Natural killer cell (primary cell): ENCODE measurements around the gene CEP57. TPM values are rescaled to one million over a fixed set of nuclear protein-coding genes. Genes with fewer than 3 reads are reported as not detected.

Source experiments
- ATAC-seq, 3 donors: fragments of 150-1000 bp in 2 of 3; fragments of 200-7000 bp in 1 of 3; cut with Tn5 transposase; 1 replicate in 1 of 3; 2 replicates in 2 of 3; pipeline ENCODE4 v1.10.0; 2021; ENCODE audit warnings: mild to moderate bottlenecking in 2 of 3, moderate library complexity in 2 of 3
- DNase-seq, 2 donors: peaks; one replicate each; pipeline versions ENCODE4 v3.0.0 to v3.0.0-alpha.2; 2013 to 2021; ENCODE audit warnings: mixed read lengths in 1 of 2
- H3K27ac ChIP-seq: one replicate; pipeline ENCODE4 v1.5.1; 2013; ENCODE audit warnings: mild to moderate bottlenecking, low read length
- H3K27me3 ChIP-seq: one replicate; pipeline ENCODE4 v1.6.1; 2013; ENCODE audit warnings: low read length; ENCODE audit not compliant: control insufficient read depth, insufficient read depth
- H3K36me3 ChIP-seq: one replicate; pipeline ENCODE4 v1.6.1; 2013; ENCODE audit warnings: low read length; ENCODE audit not compliant: control insufficient read depth, insufficient read depth
- H3K4me1 ChIP-seq: one replicate; pipeline ENCODE4 v1.6.1; 2013; ENCODE audit warnings: low read length; ENCODE audit not compliant: control insufficient read depth, insufficient read depth
- H3K4me3 ChIP-seq: one replicate; pipeline ENCODE4 v1.5.1; 2013; ENCODE audit warnings: low read length
- H3K9me3 ChIP-seq: one replicate; pipeline ENCODE4 v1.6.1; 2013; ENCODE audit warnings: low read length; ENCODE audit not compliant: control insufficient read depth, insufficient read depth
- H3K27ac Mint-ChIP-seq, 2 donors: one replicate each; pipeline ENCODE4 v1.8.0; 2022; ENCODE audit warnings: mild to moderate bottlenecking in 2 of 2, mixed read lengths in 2 of 2, moderate library complexity in 1 of 2
- H3K27me3 Mint-ChIP-seq, 2 donors: one replicate each; pipeline ENCODE4 v1.8.0; 2022; ENCODE audit warnings: low read depth in 2 of 2, mixed read lengths in 2 of 2
- H3K36me3 Mint-ChIP-seq: one replicate; pipeline ENCODE4 v1.8.0; 2022; ENCODE audit warnings: mixed read lengths
- H3K4me1 Mint-ChIP-seq, 2 donors: one replicate each; pipeline ENCODE4 v1.8.0; 2022; ENCODE audit warnings: mixed read lengths in 2 of 2
- H3K4me3 Mint-ChIP-seq: one replicate; pipeline ENCODE4 v1.8.0; 2022; ENCODE audit warnings: mild to moderate bottlenecking, moderate library complexity, mixed read lengths
- H3K9me3 Mint-ChIP-seq, 2 donors: one replicate each; pipeline ENCODE4 v1.8.0; 2022; ENCODE audit warnings: mixed read lengths in 2 of 2
- CTCF ChIP-seq: fragments of 200-600 bp; IDR thresholded peaks from one replicate; pipeline ENCODE4 v1.8.0; 2022; ENCODE audit warnings: antibody characterized with exemption
- WGBS: methylation state at CpG from one replicate; pipeline ENCODE4 v1.1.7; 2013; ENCODE audit warnings: missing lambda C conversion rate; ENCODE audit not compliant: insufficient coverage; 5-methylcytosine and 5-hydroxymethylcytosine counted together
- intact Hi-C: fragments of 100-400 bp; cut with micrococcal nuclease; formaldehyde crosslinking; loops from one replicate; pipeline ENCODE4 v1.14.2; 2022
- total RNA-seq, 4 donors: library from RNA; stranded (reverse); fragments of 120-200 nt in 1 of 4; gene quantifications; one replicate each; pipeline versions ENCODE4 v1.2.3 to v1.2.4, GENCODE V29; 2013 to 2022

Gene CEP57
- total RNA-seq, 3 donors from 2014 or later (not counting 1 experiment from before 2014, with no cell fraction given): 40.8 to 64.9 (median 55.1) TPM

DNA sequence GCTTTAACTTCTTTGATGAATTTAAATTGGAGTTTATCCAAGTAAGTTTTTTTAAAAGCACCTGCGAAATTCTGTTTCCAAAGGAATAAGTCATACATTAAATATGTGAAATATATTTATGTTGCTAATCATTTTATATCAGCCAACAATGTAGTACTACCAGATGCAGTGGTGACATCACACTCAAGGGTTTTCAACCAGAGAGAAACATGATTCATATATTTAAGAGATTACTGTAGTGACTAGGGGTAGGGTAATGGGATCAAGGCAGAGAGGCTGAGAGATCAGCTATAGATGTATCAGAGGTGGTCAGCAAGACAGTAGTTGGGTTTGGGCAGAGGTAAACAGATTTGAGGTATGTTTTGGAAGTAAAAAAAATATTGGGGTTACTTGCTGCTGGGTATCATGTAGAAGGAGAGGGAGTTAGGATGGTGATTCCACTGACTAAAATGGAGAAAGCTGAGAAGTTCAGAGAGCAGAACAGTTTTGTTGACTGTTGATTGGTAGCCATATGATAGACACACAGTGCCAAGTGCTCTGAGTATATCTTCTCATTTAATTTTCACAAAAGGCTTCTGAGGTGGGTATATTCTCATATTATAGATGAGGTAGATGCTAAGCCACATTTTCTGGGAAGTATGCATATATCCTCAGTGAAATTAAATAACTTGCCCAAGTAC lies 39.4 kb downstream of the CEP57 start:
- intact Hi-C loops: no loop called here
- ATAC-seq (no peak), DNase-seq (no peak)
- WGBS: no CpG with 5 or more reads among the region's 1 CpG
- TF ChIP-seq CTCF: no peak
- Histone ChIP-seq H3K4me1 (no peaks in the 10 kb centered on the region), H3K4me3 (no peak overlapping the region), H3K36me3 (peaks cover 75% of the 10 kb centered on the region), H3K27ac (no peak overlapping the region), H3K27me3 (no peaks in the 10 kb centered on the region), H3K9me3 (no peaks in the 10 kb centered on the region)
- H3K27me3 Mint-ChIP-seq: no peaks in the 10 kb centered on the region
- peak overlapping the region in 1 of 2 donors; percentile 5 for H3K27ac Mint-ChIP-seq
- H3K9me3 Mint-ChIP-seq: no peaks in the 10 kb centered on the region
- peaks cover 17% of the 10 kb centered on the region for H3K36me3 Mint-ChIP-seq
- no peak overlapping the region for H3K4me3 Mint-ChIP-seq
- H3K4me1 Mint-ChIP-seq: no peaks in the 10 kb centered on the region

- H3K27me3 ChIP-seq: no peaks in the 10 kb centered on the region
- peaks cover 86% of the 10 kb centered on the region for H3K36me3 ChIP-seq
- no peak for TF ChIP-seq CTCF
- no peak overlapping the region for H3K27ac ChIP-seq
- 75% methylated on average over 1 of the region's 2 CpGs for WGBS
- Mint-ChIP-seq H3K27ac (no peak overlapping the region), H3K4me3 (no peak overlapping the region), H3K27me3 (no peaks in the 10 kb centered on the region), H3K4me1 (peaks cover 0 to 5% of the 10 kb centered on the region in 2 donors), H3K36me3 (peaks cover 22% of the 10 kb centered on the region), H3K9me3 (no peaks in the 10 kb centered on the region)
- H3K9me3 ChIP-seq: no peaks in the 10 kb centered on the region
- ATAC-seq: no peak
- intact Hi-C loops: no loop called here
- no peak overlapping the region for H3K4me3 ChIP-seq
- DNase-seq: no peak
- H3K4me1 ChIP-seq: no peaks in the 10 kb centered on the region
Observed at GRCh38 chr11:95831198-95831883, 41.0 kb downstream of the CEP57 start.

DNA sequence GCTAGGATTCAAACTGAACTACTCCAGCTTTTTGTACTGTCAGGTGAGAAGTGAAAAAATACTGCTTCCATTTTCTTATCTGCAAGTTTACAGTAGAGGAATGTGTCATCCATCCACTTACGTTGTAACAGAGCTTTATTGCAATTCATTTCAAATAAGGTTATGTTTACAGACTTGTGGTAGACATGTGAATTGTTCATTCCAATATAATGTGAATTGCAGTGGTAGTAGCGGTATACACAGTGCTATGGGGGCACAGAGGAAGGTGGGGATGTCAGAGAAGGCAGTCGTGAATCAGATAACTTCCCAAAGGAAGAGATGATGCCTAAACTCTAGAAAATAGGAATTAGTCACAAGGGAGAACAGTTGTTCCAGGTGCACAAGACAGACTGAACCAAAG lies 42.5 kb downstream of the CEP57 start:
- intact Hi-C loops: no loop called here
- Mint-ChIP-seq H3K36me3 (peaks cover 25% of the 10 kb centered on the region), H3K4me1 (peaks cover 0 to 7% of the 10 kb centered on the region in 2 donors), H3K27me3 (no peaks in the 10 kb centered on the region), H3K4me3 (no peak overlapping the region), H3K27ac (no peak overlapping the region), H3K9me3 (no peaks in the 10 kb centered on the region)
- WGBS: 97% methylated on average over 3 of the region's 3 CpGs
- Histone ChIP-seq H3K27me3 (no peaks in the 10 kb centered on the region), H3K27ac (no peak overlapping the region), H3K4me3 (no peak overlapping the region), H3K4me1 (no peaks in the 10 kb centered on the region), H3K36me3 (peaks cover 88% of the 10 kb centered on the region), H3K9me3 (no peaks in the 10 kb centered on the region)
- TF ChIP-seq CTCF: no peak
- no peak for DNase-seq
- ATAC-seq: no peak
